DMS114 treated with DMSO at 0.1 percent for 48 hours (cell line): ENCODE measurements around the gene NDRG3.

Experiments used
- DNase-seq: peaks from one replicate; lab custom pipeline; 2025; ENCODE audit not compliant: unreplicated experiment; lab: John Stamatoyannopoulos, UW

The NDRG3 gene

DNA sequence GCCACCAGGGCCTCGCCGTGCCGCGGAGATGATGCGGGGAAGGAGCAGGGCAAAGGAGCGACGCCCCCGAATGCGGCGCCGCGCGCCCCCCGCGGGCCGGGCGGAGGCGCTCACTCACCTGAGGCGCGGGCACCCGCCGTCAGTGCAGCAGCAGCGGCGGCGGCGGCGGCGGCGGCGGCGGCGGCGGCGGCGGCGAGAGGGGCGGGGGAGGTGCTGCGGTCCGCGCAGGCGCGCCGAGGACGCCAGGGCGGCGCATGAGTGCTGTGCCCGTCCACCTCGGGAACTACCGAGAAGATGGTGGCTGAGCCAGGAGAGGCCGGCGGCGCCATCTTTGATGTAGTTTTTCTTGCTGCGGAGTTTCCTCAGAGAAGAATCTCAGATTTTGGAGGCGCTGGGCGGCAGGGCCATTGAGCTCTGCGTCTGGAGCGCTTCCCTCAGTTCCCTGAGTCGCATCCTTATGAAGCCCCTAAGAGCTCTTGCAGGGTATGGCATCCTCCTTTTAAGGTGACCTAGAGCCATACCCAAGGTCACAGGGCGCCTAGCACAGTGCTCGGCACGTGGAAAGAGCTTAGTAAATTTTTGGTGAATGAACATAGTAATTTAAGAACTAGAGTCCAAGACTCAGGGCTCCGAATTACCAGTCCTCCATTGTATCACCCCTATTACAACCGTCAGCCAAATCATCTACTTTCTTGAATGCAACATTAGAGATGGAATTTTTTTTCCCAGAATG lies at the start of gene NDRG3:
NDRG3 (minus strand) TSS at position 164 of the 733 bp plus-strand sequence. CDS start 24,355 bp downstream, outside the sequence.
- DNase-seq, result peak; percentile 85

DNA sequence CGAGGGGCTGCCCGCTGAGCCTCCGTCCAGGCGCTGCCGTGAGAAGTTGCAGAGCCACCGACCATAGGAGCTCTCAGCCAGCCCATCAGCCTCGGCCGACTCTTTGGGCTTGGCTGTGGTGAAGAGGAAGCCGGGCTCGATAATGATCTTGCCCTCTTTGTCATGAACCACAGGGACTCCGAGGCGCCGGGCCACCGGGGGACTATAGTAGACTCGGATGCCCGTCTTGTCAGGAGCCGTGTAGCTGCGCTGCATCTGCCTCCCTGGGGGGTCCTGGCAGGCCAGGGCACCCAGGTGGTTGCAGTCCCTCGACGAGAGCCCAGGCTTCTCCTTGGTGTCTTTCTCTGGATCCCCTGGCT lies 48.2 kb upstream of the NDRG3 start:
- no peak for DNase-seq

DNA sequence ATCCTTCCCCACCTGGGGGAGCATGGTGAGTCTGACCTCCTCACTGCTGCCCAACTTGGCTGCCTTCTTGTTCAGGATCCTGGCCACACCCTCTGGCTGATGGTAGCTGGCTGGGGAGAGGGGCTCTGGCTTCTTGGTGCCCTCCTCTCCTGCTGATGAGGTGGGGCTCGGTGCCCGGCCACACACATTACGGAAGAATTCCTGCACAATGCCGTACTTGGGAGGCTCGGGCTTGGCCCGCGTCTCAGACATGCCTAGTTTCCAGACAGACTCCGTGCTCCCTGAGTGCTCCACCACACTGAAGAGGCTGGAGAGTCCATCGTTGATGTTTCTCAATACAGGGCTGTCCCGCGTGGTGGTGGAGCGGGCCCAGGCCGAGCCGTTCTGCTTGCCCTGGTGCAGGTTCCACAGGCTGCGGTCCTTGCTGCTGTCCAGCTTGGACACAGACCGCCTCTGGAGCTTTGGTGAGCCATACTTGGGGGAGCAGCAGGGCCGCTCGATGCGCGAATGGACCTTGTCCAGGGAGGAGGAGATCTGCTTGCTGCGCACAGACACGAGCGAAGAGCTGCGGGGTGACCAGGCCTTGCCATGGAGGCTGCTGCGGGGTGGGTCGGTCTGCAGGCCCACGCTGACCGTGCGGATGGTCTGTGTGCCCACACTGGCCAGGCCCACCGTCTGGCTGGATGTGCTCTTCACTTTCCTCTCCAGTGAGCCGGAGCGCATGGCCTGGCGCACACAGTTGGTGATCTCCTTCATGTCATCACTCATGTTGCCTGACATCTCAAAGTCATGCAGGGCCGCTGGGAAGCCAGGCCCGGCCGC lies 47.6 kb upstream of the NDRG3 start:
- DNase-seq, result no peak

DNA sequence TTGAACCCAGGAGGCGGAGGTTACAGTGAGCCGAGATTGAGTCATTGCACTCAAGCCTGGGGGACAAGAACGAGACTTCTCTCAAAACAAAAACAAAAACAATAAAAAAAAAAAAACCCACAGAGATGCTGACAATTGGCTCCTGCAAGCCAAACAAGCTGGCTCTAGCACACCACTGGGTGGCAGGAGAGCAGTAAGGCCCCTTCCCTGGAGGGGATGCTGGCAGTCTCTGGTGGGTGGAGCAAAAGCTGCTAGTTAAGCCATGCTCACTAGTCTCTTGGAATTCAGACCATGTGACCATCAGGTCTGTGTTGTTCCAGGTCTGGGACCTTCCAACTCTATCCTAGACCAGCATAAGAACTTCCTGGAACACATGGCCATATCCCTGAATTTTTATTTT lies 46.5 kb upstream of the NDRG3 start:
- peak; percentile 26 for DNase-seq

DNA sequence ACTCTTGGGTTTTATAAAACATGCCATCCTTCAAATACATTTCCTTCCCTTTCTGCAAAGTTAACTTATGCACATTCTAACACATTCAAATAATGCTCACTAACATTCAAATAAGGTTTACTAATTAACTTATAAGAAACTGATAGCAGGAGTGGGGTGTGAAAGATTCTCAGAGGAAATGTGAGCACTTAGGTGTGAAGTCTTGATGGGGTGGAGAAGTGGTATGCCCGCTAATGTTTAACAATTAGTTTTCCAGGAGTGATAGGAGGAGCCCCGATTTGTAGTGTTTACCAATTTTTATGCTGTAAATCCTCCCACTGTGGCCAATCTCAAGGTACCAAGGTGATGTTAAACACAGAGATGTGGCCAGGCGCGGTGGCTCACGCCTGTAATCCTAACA lies 46.0 kb upstream of the NDRG3 start:
- no peak for DNase-seq

DNA sequence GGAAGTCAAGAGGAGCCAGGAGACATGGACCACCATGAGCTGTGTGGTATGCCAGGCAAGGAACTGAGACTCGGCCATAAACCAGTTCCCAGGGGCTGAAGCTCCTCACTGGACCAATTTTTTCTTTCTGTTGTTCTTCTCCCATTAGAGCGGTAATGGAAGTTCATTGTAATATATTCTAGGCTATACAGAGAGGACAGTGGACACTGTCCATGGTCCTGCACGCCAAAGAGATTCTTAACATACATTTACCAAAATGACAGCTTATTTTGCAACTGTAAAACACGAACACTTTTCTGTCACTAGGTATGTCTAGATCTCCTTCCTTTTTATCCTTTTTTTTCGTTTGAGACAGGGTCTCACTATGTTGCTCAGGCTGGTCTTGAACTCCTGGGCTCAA lies 40.8 kb upstream of the NDRG3 start:
- no peak for DNase-seq

DNA sequence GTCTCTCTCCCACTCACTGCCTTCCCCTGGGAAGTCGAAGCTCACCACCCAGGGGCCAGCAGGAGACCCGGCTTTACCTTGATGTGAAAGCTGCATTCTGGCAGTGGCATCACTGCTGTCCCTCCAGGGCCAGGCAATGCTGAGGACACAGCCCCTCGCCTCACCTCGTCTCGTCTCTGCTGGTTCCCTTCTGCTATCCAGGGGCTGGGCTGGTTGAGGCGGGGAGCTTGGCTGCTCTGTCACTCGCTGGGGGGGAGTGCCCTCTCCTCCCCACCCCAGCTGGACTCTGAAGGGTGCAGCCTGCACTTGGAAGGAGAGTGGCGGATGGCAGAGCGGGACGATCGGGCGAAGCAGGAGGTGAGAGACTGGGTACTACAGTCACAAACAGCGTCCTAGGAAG lies 40.4 kb upstream of the NDRG3 start:
- no peak for DNase-seq

DNA sequence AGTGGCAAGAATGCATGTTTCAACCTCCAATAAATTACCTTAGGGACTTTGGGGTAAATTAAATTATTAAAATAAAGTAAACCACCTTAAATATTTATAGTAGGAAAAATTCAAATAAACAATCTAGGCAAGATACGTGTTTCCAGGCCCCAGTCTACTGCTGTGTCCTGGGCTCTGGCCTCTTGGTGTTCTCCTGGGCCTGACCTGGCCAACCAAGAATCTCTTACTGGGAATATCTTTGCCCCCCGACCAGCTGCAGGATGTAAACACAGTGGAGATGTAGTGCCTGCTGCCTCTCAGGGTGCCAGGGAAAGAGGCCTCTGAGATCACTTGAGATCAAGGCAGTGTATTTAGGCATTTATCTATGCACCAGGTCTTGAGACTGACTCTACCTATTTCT lies 39.4 kb upstream of the NDRG3 start:
- no peak for DNase-seq

DNA sequence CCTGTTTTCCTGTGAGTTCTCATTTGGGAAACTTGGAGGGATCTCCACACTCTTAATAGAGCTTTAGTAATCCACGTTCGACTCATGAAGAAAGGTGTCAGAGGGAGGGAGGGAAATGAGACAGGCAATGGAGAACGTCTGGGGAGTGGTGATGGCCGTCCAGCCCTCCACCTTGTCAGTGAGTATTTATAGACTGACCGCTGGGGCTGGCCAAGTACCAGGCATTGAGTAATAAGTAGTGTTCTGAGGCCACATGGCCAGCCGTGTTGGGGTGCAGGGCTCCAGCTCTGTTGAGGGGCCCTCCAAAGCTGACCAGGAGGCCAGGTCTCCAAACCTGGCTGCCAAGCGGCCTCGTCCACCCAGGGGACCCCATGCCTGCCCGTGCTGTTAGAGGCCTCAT lies 39.0 kb upstream of the NDRG3 start:
- no peak for DNase-seq

DNA sequence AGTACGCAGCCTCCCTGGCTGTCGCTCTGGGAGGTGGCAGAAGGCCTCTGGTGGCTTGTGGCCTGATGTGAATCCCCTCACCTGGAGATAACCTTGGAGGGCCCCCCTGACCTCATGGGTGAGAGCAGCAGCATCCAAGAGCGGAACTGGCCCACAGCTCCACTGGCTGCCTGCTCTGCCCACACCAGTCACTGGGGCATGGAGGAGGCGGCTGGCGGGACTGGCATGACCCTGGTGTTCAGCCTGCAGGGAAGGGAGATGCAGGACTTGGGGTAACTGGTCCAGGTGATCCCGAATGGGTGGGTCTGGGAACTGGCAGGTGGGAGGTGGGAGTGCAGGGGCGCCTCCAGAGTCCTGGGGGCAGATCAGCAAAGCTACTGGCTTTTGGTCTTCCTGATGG lies 38.2 kb upstream of the NDRG3 start:
- DNase-seq, result no peak

DNA sequence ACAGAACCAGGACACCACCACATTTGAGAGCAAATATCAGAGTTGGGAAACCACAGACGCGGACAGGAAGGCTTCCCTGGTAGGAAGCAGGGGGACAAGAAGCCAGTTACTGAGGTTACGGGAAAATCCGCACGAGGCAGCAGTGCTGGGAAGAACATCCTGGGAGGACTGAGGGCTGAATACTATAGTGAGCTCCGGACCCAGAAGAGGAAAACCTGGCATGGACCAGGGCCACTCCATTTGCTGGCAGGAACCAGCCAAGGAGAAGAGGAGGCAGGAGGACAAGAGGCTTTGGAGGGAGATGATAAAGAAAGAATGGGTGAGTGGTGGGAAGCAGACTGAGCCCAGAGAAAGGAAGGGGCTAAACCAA lies 33.8 kb upstream of the NDRG3 start:
- DNase-seq, result no peak

DNA sequence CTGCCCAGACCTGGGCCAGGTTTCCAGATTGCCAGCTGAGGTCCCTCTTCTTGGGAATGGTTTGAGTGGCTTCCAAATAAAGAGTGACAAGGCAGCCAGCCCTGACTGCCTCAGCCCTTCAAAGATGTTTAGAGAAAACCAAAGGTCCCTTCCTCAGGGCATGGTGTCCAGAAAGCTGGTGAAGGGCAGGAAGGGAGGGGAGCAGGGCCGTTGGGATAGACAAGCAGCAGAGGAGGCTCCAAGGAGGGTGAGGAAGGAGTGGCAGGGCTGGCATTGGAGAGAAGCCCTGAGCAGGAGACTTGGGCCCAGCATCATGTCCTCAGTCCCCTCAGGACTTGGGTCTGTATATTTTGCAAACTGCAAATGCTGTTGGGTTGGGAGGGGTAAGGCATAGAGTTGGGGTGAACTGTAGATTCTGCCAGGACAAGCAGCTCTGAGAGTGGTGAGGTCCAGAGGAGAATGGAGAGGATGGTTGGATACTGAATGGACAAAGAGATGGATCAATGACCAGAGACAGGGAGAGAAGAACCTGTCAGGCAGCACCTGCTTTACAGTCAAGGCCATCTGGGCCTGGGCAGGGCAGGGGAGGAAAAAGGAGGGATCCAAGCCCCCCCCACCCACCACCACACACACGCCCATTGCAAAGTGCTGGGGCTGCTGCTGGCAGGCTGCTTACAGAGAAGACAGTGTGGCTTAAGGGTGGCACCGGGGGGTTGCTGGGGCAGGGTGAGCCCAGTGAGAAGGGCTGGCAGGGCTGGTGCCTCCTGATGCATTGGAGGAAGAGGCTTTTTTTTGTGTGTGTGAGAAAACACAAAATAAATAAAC lies 33.2 kb upstream of the NDRG3 start:
- no peak for DNase-seq

DNA sequence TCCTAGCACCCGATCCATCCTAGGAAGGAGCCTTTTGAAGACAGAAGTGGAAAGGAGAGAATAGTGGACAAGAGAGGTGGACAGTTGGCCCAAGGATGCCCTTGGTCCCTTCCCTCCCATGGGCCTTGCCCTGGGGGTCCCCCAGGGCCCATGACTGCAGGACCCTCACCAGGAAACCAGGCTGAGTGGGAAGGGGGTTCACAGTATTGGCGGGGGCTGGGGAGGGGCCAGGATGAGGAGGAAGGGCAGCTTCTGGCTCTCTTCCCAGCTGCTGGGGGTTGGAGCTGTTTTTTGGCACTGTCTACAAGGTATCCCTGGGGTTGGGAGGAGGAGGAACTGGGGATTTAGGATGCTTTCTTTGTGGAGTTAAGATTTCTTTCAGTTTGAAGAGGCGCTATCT lies 31.7 kb upstream of the NDRG3 start:
- DNase-seq, result no peak

DNA sequence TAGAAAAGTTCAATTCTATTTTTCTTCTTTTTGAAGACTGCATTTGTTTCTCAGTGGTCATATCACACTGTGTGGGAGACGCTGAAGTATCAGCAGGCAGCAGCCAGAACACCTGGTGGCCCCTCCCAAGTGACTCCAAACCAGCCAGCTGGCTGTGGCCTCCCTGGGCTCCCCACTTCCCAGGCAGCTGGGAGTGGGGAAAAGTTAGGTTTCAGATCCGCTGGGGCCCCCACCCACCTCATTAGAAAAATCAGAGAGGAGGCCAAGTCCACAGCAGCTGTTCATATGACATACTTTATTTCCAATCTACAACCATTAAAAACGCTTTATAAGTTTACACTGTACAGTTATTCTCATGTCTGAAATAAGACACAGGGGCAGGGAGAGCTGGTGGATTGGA lies 31.3 kb upstream of the NDRG3 start:
- DNase-seq, result no peak

DNA sequence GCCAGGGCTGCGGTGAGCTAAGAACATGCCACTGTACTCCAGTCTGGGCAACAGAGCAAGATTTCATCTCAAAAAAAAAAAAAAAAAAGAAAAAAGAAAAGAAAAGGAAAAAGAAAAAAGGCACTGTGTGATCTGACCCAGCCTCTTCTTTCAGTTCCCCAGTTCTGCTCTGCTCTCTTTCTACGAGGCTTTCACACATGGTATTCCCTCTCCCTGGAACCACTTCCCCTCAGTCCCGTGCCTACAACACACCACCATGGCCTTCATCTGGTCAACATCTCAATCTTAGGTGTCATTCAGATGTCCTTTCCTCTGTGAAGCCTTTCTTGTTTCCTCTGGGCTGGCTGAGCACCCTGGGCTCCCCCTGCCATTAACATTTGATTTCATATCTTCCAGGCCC lies 29.9 kb upstream of the NDRG3 start:
- no peak for DNase-seq

DNA sequence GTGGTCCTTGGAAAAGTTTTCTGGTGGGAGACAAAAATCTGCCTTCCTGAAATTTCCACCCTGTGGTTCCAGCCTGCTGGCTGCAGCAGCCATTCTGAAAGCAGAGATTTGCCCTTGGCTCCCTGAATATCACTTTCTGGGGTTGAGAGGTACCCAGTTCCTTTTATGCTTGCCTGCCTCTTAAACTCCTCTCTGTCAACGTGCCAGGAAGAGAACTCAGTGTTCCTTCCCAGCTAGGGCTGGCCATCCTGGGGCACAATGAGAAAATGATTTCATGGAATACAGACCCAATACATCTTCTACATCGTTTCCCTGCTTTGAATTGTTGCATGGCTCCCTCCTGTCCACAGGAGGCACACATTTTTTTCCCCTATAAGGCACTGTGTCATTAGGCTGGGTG lies 29.3 kb upstream of the NDRG3 start:
- DNase-seq, result no peak

DNA sequence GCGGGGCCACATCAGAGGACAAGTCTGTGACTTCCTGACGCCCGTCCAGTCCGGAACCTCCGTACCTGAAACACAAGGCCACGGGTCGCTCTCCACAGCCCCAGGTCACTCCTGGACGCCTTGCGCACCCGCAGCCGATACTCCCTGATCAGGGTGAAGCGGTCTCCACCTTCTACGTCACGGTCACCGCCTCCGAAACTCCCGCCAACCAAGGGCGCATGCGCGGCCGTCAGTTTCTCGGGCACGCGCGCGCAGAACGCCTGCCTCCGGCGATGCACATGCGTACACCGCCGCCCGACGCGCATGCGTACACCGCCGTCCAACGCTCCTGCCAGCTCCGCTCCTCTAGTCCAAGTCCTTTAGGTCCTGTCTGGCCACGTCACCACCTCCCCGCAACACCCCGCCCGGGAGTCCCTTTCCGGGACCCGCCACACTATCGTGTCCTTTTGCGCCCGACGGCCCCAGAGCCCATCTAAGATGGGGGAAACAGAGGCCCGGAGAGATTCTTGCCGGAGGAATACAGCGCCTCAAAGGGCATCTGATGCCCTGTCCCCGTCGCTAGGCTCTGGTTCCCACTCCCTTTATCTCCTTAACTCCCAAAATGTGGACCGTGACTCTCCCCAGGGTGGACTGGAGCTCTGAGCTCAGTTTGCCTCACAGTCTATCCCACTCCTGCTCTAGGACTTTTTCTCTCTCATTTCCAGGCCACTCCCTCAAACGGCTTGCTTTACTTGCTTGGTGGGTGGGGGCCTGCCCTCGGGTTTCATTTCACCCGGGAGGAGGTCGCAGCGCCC lies 27.9 kb upstream of the NDRG3 start, which contains the start of gene DSN1:
DSN1 (minus strand) TSS at position 167 of the 794 bp plus-strand sequence. CDS start 2,305 bp downstream, outside the sequence.
- DNase-seq, result peak; percentile 87

DNA sequence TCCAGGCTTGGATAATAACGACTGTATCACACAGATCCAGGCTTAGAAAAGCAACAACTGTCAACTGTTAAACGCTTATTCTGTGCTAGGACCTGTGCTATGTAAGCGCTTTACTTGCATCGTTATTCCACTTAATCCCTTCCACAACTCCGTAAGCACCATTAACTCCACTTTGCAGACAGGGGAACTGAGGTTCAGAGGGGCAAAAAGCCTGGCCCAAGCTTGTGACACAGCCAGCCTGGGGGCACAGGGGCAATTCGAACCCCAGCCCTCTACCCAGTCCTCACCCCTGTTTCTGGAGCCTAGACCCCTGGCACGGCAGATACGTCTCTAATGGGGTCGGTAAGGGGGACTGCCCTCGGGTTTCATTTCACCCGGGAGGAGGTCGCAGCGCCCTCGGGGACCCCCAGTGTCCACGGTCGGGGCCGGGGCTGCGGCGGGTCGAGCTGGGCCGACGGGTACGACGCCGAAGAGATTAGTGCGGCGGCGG lies 27.3 kb upstream of the NDRG3 start:
- no peak for DNase-seq

DNA sequence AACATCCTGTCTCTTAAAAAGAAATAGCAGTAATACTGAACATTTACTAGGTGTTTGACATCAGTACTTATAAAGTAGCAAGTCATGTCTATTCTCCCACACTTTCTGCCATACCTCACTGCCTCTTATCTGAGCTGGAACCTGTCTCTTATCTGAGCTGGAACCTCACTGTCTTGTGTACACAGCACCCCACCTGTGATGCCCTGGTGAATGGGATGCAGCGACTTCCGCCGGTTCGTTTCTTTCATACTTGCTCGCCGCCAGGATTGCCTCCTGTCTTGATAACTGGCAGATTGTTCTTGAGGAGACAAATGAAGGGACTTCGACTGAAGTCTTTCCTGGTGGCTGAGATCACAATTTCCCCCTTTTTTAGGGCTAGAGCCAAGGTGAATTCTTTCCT lies 24.8 kb upstream of the NDRG3 start:
- DNase-seq, result no peak

DNA sequence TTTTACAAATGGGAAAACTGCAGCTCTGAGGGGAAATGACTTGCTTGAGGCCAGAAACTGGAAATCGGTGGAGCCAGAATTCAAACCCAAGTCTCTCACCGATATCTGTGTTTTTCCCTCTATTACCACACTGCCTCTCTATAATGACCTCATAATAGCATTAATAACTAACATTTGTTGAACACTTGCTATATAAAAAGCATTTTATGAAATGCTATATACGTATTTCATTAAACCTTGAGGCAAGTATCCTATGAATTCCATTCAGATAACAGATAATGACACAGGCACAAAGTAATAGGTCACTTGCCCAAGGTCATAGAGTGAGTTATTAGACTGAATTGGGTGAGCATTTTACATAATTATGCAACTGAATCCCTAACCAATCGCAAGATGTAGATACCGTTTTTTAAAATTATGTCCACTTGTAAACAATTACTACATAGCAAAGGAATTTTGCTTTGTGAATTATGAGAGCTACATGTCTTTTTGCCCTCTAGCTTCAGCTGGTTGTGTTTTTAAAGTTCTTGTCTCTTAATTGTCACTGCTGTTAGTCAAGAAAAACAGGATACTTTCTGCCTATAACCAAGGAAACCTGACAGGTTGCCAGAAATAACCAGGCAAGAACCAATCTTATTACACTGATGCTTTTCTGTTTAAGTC lies 23.0 kb upstream of the NDRG3 start:
- no peak for DNase-seq
